Body of pancreas (tissue), 4 donors: ENCODE results near the gene INPP1. TPM values are rescaled to one million over a fixed set of nuclear protein-coding genes. Genes with fewer than 3 reads are reported as not detected.
A peak's percentile ranks its signal among the peaks of the same experiment; 100 is the strongest.

Experiments used
- ATAC-seq: fragments of 150-250 bp; one replicate; pipeline ENCODE4 v1.9.1; 2016
- DNase-seq, 4 donors: peaks; one replicate each; pipeline ENCODE4 v3.0.0-alpha.2; 2019
- H3K27ac ChIP-seq, 4 donors: fragments of 200-600 bp; sonication (generic); 1 replicate in 3 of 4; 2 replicates in 1 of 4; pipeline versions ENCODE4 v1.5.1 to v1.6.1; 2016 to 2019; ENCODE audit warnings: mild to moderate bottlenecking in 1 of 4, mixed read lengths in 1 of 4, moderate library complexity in 1 of 4
- H3K27me3 ChIP-seq, 2 donors: fragments of 200-600 bp; sonication (generic); one replicate each; pipeline ENCODE4 v1.6.0; 2016; ENCODE audit warnings: mild to moderate bottlenecking in 1 of 2
- H3K36me3 ChIP-seq, 2 donors: fragments of 200-600 bp; sonication (generic); replicated peaks in 1 of 2; 2 replicates each; pipeline ENCODE4 v1.5.1; 2016; ENCODE audit warnings: low read depth in 2 of 2; ENCODE audit not compliant: insufficient read depth in 1 of 2
- H3K4me1 ChIP-seq: fragments of 200-600 bp; sonication (generic); one replicate; pipeline ENCODE4 v1.6.0; 2016
- H3K4me3 ChIP-seq, 2 donors: fragments of 200-600 bp; sonication (generic); 1 replicate in 1 of 2; 2 replicates in 1 of 2; pipeline ENCODE4 v1.5.1; 2016 to 2019
- H3K9me3 ChIP-seq, 3 donors: fragments of 200-600 bp; sonication (generic); 1 replicate in 2 of 3; 2 replicates in 1 of 3; pipeline ENCODE4 v1.5.1; 2016
- CTCF ChIP-seq, 7 experiments: fragments of 450-650 bp in 4 of 7; fragments of 200-600 bp in 3 of 7; sonication (generic) in 3 of 7; IDR thresholded peaks; one replicate each; pipeline ENCODE4 v1.5.1; 2016 to 2019; ENCODE audit warnings: antibody characterized with exemption in 7 of 7
- POLR2A ChIP-seq, 3 donors: fragments of 450-650 bp; IDR thresholded peaks; one replicate each; pipeline ENCODE4 v1.6.1; 2016; ENCODE audit warnings: antibody characterized with exemption in 3 of 3, mild to moderate bottlenecking in 2 of 3
- WGBS, 2 donors: methylation state at CpG; one replicate each; pipeline ENCODE4 v1.1.5; 2017; 5-methylcytosine and 5-hydroxymethylcytosine counted together
- intact Hi-C: fragments of 100-400 bp; cut with DNase I; formaldehyde crosslinking; loops from one replicate; pipeline ENCODE4 v1.15.1; 2023
- total RNA-seq, 2 donors: library from RNA; depleted of rRNA; stranded (reverse); fragments of >200 nt; gene quantifications; one replicate each; pipeline ENCODE4 v1.1.0, GENCODE V29; 2016

The INPP1 gene
- total RNA-seq, 2 donors from 2014 or later: 17.6 to 19.8 TPM

- H3K4me3 ChIP-seq: no peak overlapping the region
- no peaks in the 10 kb centered on the region for H3K27me3 ChIP-seq
- no peaks in the 10 kb centered on the region for H3K36me3 ChIP-seq
- ATAC-seq (no peak), DNase-seq (no peak)
- H3K27ac ChIP-seq: no peak overlapping the region
- intact Hi-C loops: no loop called here
- H3K9me3 ChIP-seq: no peaks in the 10 kb centered on the region
- WGBS, 2 donors: 75 to 85% methylated on average over 3 of the region's 3 CpGs
- TF ChIP-seq CTCF (IDR thresholded peaks at IDR 0.05) (no peak), POLR2A (IDR thresholded peaks at IDR 0.05) (no peak)
- peaks cover 43% of the 10 kb centered on the region for H3K4me1 ChIP-seq
Measured at GRCh38 chr2:190410166-190410565, 66.8 kb downstream of the INPP1 start.

GRCh38 chr2:190412966-190413365 lies 69.6 kb downstream of the INPP1 start:
- H3K9me3 ChIP-seq: no peaks in the 10 kb centered on the region
- no peak for TF ChIP-seq POLR2A (IDR thresholded peaks at IDR 0.05)
- no peak for TF ChIP-seq CTCF (IDR thresholded peaks at IDR 0.05)
- peaks cover 50% of the 10 kb centered on the region for H3K4me1 ChIP-seq
- no peaks in the 10 kb centered on the region for H3K27me3 ChIP-seq
- intact Hi-C loops: no loop called here
- H3K4me3 ChIP-seq: no peak overlapping the region
- no peaks in the 10 kb centered on the region for H3K36me3 ChIP-seq
- ATAC-seq: no peak
- no peak for DNase-seq
- no peak overlapping the region for H3K27ac ChIP-seq
- 69 to 73% methylated on average over 3 of the region's 3 CpGs for WGBS, 2 donors

- DNase-seq (no peak), ATAC-seq (no peak)
- TF ChIP-seq CTCF (IDR thresholded peaks at IDR 0.05): no peak
- no peak for TF ChIP-seq POLR2A (IDR thresholded peaks at IDR 0.05)
- peak overlapping the region in 1 of 4 donors; percentile 14 for H3K27ac ChIP-seq
- H3K36me3 ChIP-seq: no peaks in the 10 kb centered on the region
- 67 to 84% methylated on average over 4 of the region's 4 CpGs for WGBS, 2 donors
- no peaks in the 10 kb centered on the region for H3K9me3 ChIP-seq
- H3K27me3 ChIP-seq: no peaks in the 10 kb centered on the region
- peaks cover 50% of the 10 kb centered on the region for H3K4me1 ChIP-seq
- H3K4me3 ChIP-seq: no peak overlapping the region
- intact Hi-C loops: no loop called here
Measured at GRCh38 chr2:190413421-190413820, 70.0 kb downstream of the INPP1 start.

- H3K36me3 ChIP-seq: no peaks in the 10 kb centered on the region
- no peak overlapping the region for H3K27ac ChIP-seq
- no peaks in the 10 kb centered on the region for H3K9me3 ChIP-seq
- 95 to 98% methylated on average over 4 of the region's 4 CpGs for WGBS, 2 donors
- H3K4me1 ChIP-seq: peaks cover 36% of the 10 kb centered on the region
- H3K4me3 ChIP-seq: no peak overlapping the region
- ATAC-seq (no peak), DNase-seq (no peak)
- no peaks in the 10 kb centered on the region for H3K27me3 ChIP-seq
- intact Hi-C loops: no loop called here
- TF ChIP-seq POLR2A (IDR thresholded peaks at IDR 0.05): no peak
- TF ChIP-seq CTCF (IDR thresholded peaks at IDR 0.05): no peak
Measured at GRCh38 chr2:190415251-190415650, 71.9 kb downstream of the INPP1 start.
